ENCODE data around the gene DPCD. TPM values are rescaled to one million over a fixed set of nuclear protein-coding genes. Genes with fewer than 3 reads are reported as not detected.

Gene DPCD
- total RNA-seq, 1 experiment from 2014 or later = 81.5 TPM

- in situ Hi-C loops (cut with HindIII; ENCODE audit: low pct_unique_long_range_greater_than_20kb, low sequenced_read_pairs) = no loop called here
- DNase-seq (ENCODE audit: low read depth) = no peak
Measured at GRCh38 chr10:101565936-101566332, 22.2 kb upstream of the DPCD start.

- in situ Hi-C loops (cut with HindIII; ENCODE audit: low pct_unique_long_range_greater_than_20kb, low sequenced_read_pairs) = no loop called here
- DNase-seq (ENCODE audit: low read depth) = no peak
Measured at GRCh38 chr10:101566333-101567164, 21.6 kb upstream of the DPCD start.

GRCh38 chr10:101567165-101568006 is 20.7 kb upstream of the DPCD start:
- in situ Hi-C loops (cut with HindIII; ENCODE audit: low pct_unique_long_range_greater_than_20kb, low sequenced_read_pairs) = no loop called here
- DNase-seq (ENCODE audit: low read depth) = no peak

GRCh38 chr10:101568054-101568745 is 19.9 kb upstream of the DPCD start:
- no peak for DNase-seq (ENCODE audit: low read depth)
- in situ Hi-C loops (cut with HindIII; ENCODE audit: low pct_unique_long_range_greater_than_20kb, low sequenced_read_pairs) = no loop called here

- no peak for DNase-seq (ENCODE audit: low read depth)
- in situ Hi-C loops (cut with HindIII; ENCODE audit: low pct_unique_long_range_greater_than_20kb, low sequenced_read_pairs) = no loop called here
Measured at GRCh38 chr10:101569323-101569621, 18.8 kb upstream of the DPCD start.

GRCh38 chr10:101569622-101570427 is 18.3 kb upstream of the DPCD start:
- peak; percentile 66 for DNase-seq (ENCODE audit: low read depth)
- in situ Hi-C loops (cut with HindIII; ENCODE audit: low pct_unique_long_range_greater_than_20kb, low sequenced_read_pairs) = no loop called here

GRCh38 chr10:101570428-101571270 is 17.5 kb upstream of the DPCD start:
- in situ Hi-C loops (cut with HindIII; ENCODE audit: low pct_unique_long_range_greater_than_20kb, low sequenced_read_pairs) = no loop called here
- DNase-seq (ENCODE audit: low read depth) = peak; percentile 25

GRCh38 chr10:101571271-101571925 is 16.7 kb upstream of the DPCD start:
- no peak for DNase-seq (ENCODE audit: low read depth)
- in situ Hi-C loops (cut with HindIII; ENCODE audit: low pct_unique_long_range_greater_than_20kb, low sequenced_read_pairs) = no loop called here

GRCh38 chr10:101572126-101572525 is 16.0 kb upstream of the DPCD start:
- in situ Hi-C loops (cut with HindIII; ENCODE audit: low pct_unique_long_range_greater_than_20kb, low sequenced_read_pairs) = no loop called here
- DNase-seq (ENCODE audit: low read depth) = no peak

- no peak for DNase-seq (ENCODE audit: low read depth)
- in situ Hi-C loops (cut with HindIII; ENCODE audit: low pct_unique_long_range_greater_than_20kb, low sequenced_read_pairs) = no loop called here
Measured at GRCh38 chr10:101572785-101573184, 15.3 kb upstream of the DPCD start.

GRCh38 chr10:101573885-101574753 is 14.0 kb upstream of the DPCD start:
- no peak for DNase-seq (ENCODE audit: low read depth)
- in situ Hi-C loops (cut with HindIII; ENCODE audit: low pct_unique_long_range_greater_than_20kb, low sequenced_read_pairs) = no loop called here

GRCh38 chr10:101575091-101575490 is 13.0 kb upstream of the DPCD start:
- in situ Hi-C loops (cut with HindIII; ENCODE audit: low pct_unique_long_range_greater_than_20kb, low sequenced_read_pairs) = no loop called here
- DNase-seq (ENCODE audit: low read depth) = no peak

GRCh38 chr10:101575580-101576210 is 12.4 kb upstream of the DPCD start:
- no peak for DNase-seq (ENCODE audit: low read depth)
- in situ Hi-C loops (cut with HindIII; ENCODE audit: low pct_unique_long_range_greater_than_20kb, low sequenced_read_pairs) = no loop called here

- in situ Hi-C loops (cut with HindIII; ENCODE audit: low pct_unique_long_range_greater_than_20kb, low sequenced_read_pairs) = no loop called here
- peak; percentile 22 for DNase-seq (ENCODE audit: low read depth)
Measured at GRCh38 chr10:101576211-101576863, 11.8 kb upstream of the DPCD start.

- in situ Hi-C loops (cut with HindIII; ENCODE audit: low pct_unique_long_range_greater_than_20kb, low sequenced_read_pairs) = no loop called here
Measured at GRCh38 chr10:101577121-101577871, 10.8 kb upstream of the DPCD start.

More at GRCh38 chr10:101577121-101577871, 10.8 kb upstream of the DPCD start:
- DNase-seq (ENCODE audit: low read depth) = no peak
